B cell (primary cell): ENCODE data around the gene MEIKIN. TPM values are rescaled to one million over a fixed set of nuclear protein-coding genes. Genes with fewer than 3 reads are reported as not detected.
"Not testable (repeated sequence)": the region's sequence is repeated elsewhere in the genome, so short reads cannot be mapped to it uniquely, and the experiment has no call there.

Experiments used
- ATAC-seq: fragments of 200-7000 bp; cut with Tn5 transposase; one replicate; pipeline ENCODE4 v1.10.0; 2021; ENCODE audit warnings: low read depth, mild to moderate bottlenecking, moderate number of reproducible peaks, moderate library complexity
- CTCF ChIA-PET: fragments of 350-600 bp; sonication (Branson Sonifier 250); formaldehyde crosslinking; loops from one replicate; lab custom pipeline; 2021; ENCODE audit warnings: antibody characterized with exemption, inconsistent platforms; lab: Charles Lee
- POLR2A ChIA-PET: fragments of 350-600 bp; sonication (Branson Sonifier 250); formaldehyde crosslinking; loops from one replicate; lab custom pipeline; 2021; ENCODE audit warnings: antibody characterized with exemption; lab: Charles Lee
- DNase-seq: peaks from one replicate; pipeline ENCODE4 v3.0.0; 2013
- H2AFZ ChIP-seq: 2 replicates; pipeline ENCODE4 v1.6.1; 2012; ENCODE audit warnings: mild to moderate bottlenecking, low read depth, low read length; ENCODE audit not compliant: insufficient read depth, poor library complexity, severe bottlenecking
- H3K27ac ChIP-seq, 2 donors: 1 replicate in 1 of 2; 2 replicates in 1 of 2; pipeline ENCODE4 v1.5.1; 2012 to 2013; ENCODE audit warnings: low read length in 2 of 2, mild to moderate bottlenecking in 2 of 2, moderate library complexity in 1 of 2
- H3K27me3 ChIP-seq, 4 experiments: fragments of 200-600 bp in 1 of 4; sonication (generic) in 1 of 4; replicated peaks in 1 of 4; 1 replicate in 2 of 4; 2 replicates in 2 of 4; pipeline versions ENCODE4 v1.6.1 to v1.7.0; 2013 to 2016; ENCODE audit warnings: low read length in 3 of 4, mild to moderate bottlenecking in 2 of 4, mixed read lengths in 1 of 4, moderate library complexity in 1 of 4; ENCODE audit not compliant: insufficient read depth in 4 of 4, control insufficient read depth in 3 of 4; ENCODE audit errors: control extremely low read depth in 1 of 4
- H3K36me3 ChIP-seq, 2 experiments: replicated peaks in 1 of 2; 1 replicate in 1 of 2; 2 replicates in 1 of 2; pipeline versions ENCODE4 v1.6.1 to v1.7.1; 2013; ENCODE audit warnings: low read length in 1 of 2; ENCODE audit not compliant: insufficient read depth in 2 of 2, control insufficient read depth in 1 of 2; ENCODE audit errors: control extremely low read depth in 1 of 2, extremely low read depth in 1 of 2
- H3K4me1 ChIP-seq, 2 donors: fragments of 200-600 bp in 1 of 2; sonication (generic) in 1 of 2; 1 replicate in 1 of 2; 2 replicates in 1 of 2; pipeline versions ENCODE4 v1.5.1 to v1.6.1; 2013 to 2017; ENCODE audit warnings: low read length in 2 of 2; ENCODE audit not compliant: control insufficient read depth in 2 of 2, insufficient read depth in 2 of 2
- H3K4me2 ChIP-seq: replicated peaks from 2 replicates; pipeline ENCODE3; 2012; ENCODE audit warnings: mild to moderate bottlenecking, low read depth, low read length; ENCODE audit not compliant: poor library complexity, severe bottlenecking
- H3K4me3 ChIP-seq, 5 experiments: fragments of 200-600 bp in 1 of 5; sonication (generic) in 1 of 5; 1 replicate in 3 of 5; 2 replicates in 2 of 5; pipeline versions ENCODE4 v1.5.1 to v1.7.0; 2011 to 2016; ENCODE audit warnings: low read length in 4 of 5, mild to moderate bottlenecking in 4 of 5, low read depth in 2 of 5, control low read depth in 1 of 5, moderate library complexity in 1 of 5; ENCODE audit not compliant: insufficient read depth in 1 of 5; ENCODE audit errors: control extremely low read depth in 1 of 5, extremely low read depth in 1 of 5
- H3K79me2 ChIP-seq: fragments of 200-600 bp; sonication (generic); one replicate; pipeline ENCODE4 v1.6.0; 2016; ENCODE audit warnings: low read length; ENCODE audit not compliant: control insufficient read depth, insufficient read depth
- H3K9ac ChIP-seq: fragments of 200-600 bp; sonication (generic); 2 replicates; pipeline ENCODE4 v1.6.1; 2017; ENCODE audit warnings: mild to moderate bottlenecking, low read length, moderate library complexity
- H3K9me3 ChIP-seq, 3 donors: one replicate each; pipeline versions ENCODE4 v1.6.1 to v1.7.1; 2013; ENCODE audit warnings: low read length in 2 of 3; ENCODE audit not compliant: control insufficient read depth in 2 of 3, insufficient read depth in 1 of 3; ENCODE audit errors: control extremely low read depth in 1 of 3
- H4K20me1 ChIP-seq: 2 replicates; pipeline ENCODE4 v1.6.0; 2012; ENCODE audit warnings: mild to moderate bottlenecking, low read length; ENCODE audit not compliant: insufficient read depth, control insufficient read depth, poor library complexity, severe bottlenecking
- H3K27ac Mint-ChIP-seq: one replicate; pipeline ENCODE4 v1.8.0; 2021; ENCODE audit warnings: mixed read lengths
- H3K27me3 Mint-ChIP-seq: one replicate; pipeline ENCODE4 v1.8.0; 2021; ENCODE audit warnings: mixed read lengths
- H3K4me1 Mint-ChIP-seq: one replicate; pipeline ENCODE4 v1.8.0; 2021; ENCODE audit warnings: mixed read lengths
- H3K4me3 Mint-ChIP-seq: one replicate; pipeline ENCODE4 v1.8.0; 2021; ENCODE audit warnings: mixed read lengths
- H3K9me3 Mint-ChIP-seq: one replicate; pipeline ENCODE4 v1.8.0; 2022; ENCODE audit warnings: mixed read lengths; ENCODE audit not compliant: insufficient read depth
- EZH2 ChIP-seq: IDR thresholded peaks from 2 replicates; pipeline ENCODE4 v1.6.1; 2012; ENCODE audit warnings: borderline replicate concordance, low read depth, mild to moderate bottlenecking, moderate library complexity, low read length; ENCODE audit not compliant: insufficient read depth, poor library complexity, severe bottlenecking
- WGBS: methylation state at CpG from one replicate; pipeline ENCODE4 v1.1.5; 2013; ENCODE audit warnings: missing lambda C conversion rate; ENCODE audit not compliant: insufficient coverage; 5-methylcytosine and 5-hydroxymethylcytosine counted together
- intact Hi-C: fragments of 100-400 bp; cut with micrococcal nuclease; formaldehyde crosslinking; loops from one replicate; pipeline ENCODE4 v1.10.0; 2022
- polyA plus RNA-seq: library from polyadenylated mRNA; depleted of rRNA; stranded (reverse); fragments of >200 nt; gene quantifications from 2 replicates; pipeline ENCODE4 v1.2.3, GENCODE V29; 2012
- total RNA-seq, 2 donors: library from RNA; stranded (reverse); fragments of 120-200 nt in 1 of 2; gene quantifications; 1 replicate in 1 of 2; 2 replicates in 1 of 2; pipeline versions ENCODE4 v1.2.3 to v1.2.4, GENCODE V29; 2013 to 2022
- TF ChIP-seq, protein P1 (sequence below): fragments of 200-600 bp; IDR thresholded peaks from one replicate; pipeline ENCODE4 v1.8.0; 2022; ENCODE audit warnings: antibody characterized with exemption, mild to moderate bottlenecking

MEIKIN gene
- total and polyA plus RNA-seq, 2 donors (not counting 1 experiment from before 2014, with no cell fraction given), result not detected

DNA sequence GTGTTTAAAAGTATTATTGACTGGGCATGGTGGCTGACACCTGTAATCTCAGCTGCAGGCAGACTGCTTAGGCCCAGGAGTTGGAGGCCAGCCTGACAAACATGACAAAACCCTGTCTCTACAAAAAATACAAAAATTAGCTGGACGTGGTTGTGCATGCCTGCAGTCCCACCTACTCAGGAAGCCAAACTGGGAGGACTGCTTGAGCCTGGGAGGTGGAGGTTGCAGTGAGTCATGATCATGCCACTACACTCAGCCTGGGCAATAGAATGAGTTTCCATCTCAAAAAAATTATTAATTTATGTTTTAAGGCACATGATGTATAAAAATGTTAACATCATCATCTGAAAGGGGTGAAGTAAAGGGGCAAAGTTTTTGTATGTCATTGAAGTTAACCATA, 98.9 kb downstream of the MEIKIN start:
- ChIA-PET CTCF (no interaction called here), POLR2A (no interaction called here)
- no peak overlapping the region for H3K9ac ChIP-seq
- peaks cover 4 to 29% (median 20%) of the 10 kb centered on the region in 3 donors for H3K9me3 ChIP-seq
- H3K36me3 ChIP-seq, result no peaks in the 10 kb centered on the region
- Mint-ChIP-seq H3K4me3 (no peak overlapping the region), H3K27me3 (peaks cover 15% of the 10 kb centered on the region), H3K4me1 (no peaks in the 10 kb centered on the region), H3K9me3 (peaks cover 22% of the 10 kb centered on the region), H3K27ac (no peak overlapping the region)
- no peak for ATAC-seq
- no peak overlapping the region for H3K4me2 ChIP-seq
- intact Hi-C loops, result no loop called here
- DNase-seq, result no peak
- no CpG with 5 or more reads among the region's 1 CpG for WGBS
- no peak overlapping the region for H3K27ac ChIP-seq
- TF ChIP-seq, protein P1, sequence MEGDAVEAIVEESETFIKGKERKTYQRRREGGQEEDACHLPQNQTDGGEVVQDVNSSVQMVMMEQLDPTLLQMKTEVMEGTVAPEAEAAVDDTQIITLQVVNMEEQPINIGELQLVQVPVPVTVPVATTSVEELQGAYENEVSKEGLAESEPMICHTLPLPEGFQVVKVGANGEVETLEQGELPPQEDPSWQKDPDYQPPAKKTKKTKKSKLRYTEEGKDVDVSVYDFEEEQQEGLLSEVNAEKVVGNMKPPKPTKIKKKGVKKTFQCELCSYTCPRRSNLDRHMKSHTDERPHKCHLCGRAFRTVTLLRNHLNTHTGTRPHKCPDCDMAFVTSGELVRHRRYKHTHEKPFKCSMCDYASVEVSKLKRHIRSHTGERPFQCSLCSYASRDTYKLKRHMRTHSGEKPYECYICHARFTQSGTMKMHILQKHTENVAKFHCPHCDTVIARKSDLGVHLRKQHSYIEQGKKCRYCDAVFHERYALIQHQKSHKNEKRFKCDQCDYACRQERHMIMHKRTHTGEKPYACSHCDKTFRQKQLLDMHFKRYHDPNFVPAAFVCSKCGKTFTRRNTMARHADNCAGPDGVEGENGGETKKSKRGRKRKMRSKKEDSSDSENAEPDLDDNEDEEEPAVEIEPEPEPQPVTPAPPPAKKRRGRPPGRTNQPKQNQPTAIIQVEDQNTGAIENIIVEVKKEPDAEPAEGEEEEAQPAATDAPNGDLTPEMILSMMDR, result no peak
- TF ChIP-seq EZH2, result no peak
- H2AFZ ChIP-seq, result no peak overlapping the region
- no peaks in the 10 kb centered on the region for H3K4me1 ChIP-seq
- no peaks in the 10 kb centered on the region for H4K20me1 ChIP-seq
- H3K79me2 ChIP-seq, result no peaks in the 10 kb centered on the region
- no peak overlapping the region for H3K4me3 ChIP-seq
- peaks cover 0 to 5% (median 0%) of the 10 kb centered on the region in 4 experiments for H3K27me3 ChIP-seq

GRCh38 chr5:131845828-131846227, 99.6 kb downstream of the MEIKIN start:
- ATAC-seq (no peak), DNase-seq (no peak)
- Histone ChIP-seq H4K20me1 (no peaks in the 10 kb centered on the region), H3K9me3 (peaks cover 4 to 29% (median 25%) of the 10 kb centered on the region in 3 donors), H3K4me1 (no peaks in the 10 kb centered on the region), H3K36me3 (no peaks in the 10 kb centered on the region), H3K27ac (no peak overlapping the region), H3K27me3 (peaks cover 0 to 5% (median 0%) of the 10 kb centered on the region in 4 experiments), H3K4me2 (no peak overlapping the region), H3K4me3 (no peak overlapping the region), H3K79me2 (no peaks in the 10 kb centered on the region), H2AFZ (no peak overlapping the region), H3K9ac (no peak overlapping the region)
- ChIA-PET CTCF (no interaction called here), POLR2A (no interaction called here)
- no peaks in the 10 kb centered on the region for H3K4me1 Mint-ChIP-seq
- H3K27me3 Mint-ChIP-seq, result peaks cover 15% of the 10 kb centered on the region
- no peak overlapping the region for H3K27ac Mint-ChIP-seq
- H3K4me3 Mint-ChIP-seq, result no peak overlapping the region
- H3K9me3 Mint-ChIP-seq, result peaks cover 22% of the 10 kb centered on the region
- TF ChIP-seq, protein P1, result no peak
- no peak for TF ChIP-seq EZH2
- intact Hi-C loops, result no loop called here

DNA sequence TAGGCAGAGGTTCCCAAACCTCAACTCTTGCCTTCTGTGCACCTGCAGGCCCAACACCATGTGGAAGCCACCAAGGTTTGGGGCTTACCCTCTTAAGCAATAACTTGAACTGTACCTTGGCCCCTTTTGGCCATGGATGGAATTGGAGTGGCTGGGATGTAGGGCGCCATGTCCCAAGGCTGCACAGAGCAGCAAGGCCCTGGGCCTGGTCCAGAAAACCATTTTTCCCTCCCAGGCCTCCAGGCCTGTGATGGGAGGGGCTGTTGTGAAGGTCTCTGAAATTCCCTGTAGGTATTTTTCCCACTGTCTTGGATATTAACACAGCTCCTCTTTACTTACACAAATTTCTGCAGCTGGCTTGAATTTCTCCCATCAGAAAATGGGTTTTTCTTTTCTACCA, 102.5 kb downstream of the MEIKIN start:
- H3K27me3 Mint-ChIP-seq, result peaks cover 37% of the 10 kb centered on the region
- H3K4me2 ChIP-seq, H3K4me1 ChIP-seq, H3K36me3 ChIP-seq, H3K27ac ChIP-seq, POLR2A ChIA-PET, H3K4me1 Mint-ChIP-seq, intact Hi-C loops, ATAC-seq, H3K79me2 ChIP-seq, H3K4me3 ChIP-seq, CTCF ChIA-PET, H2AFZ ChIP-seq, DNase-seq, H3K4me3 Mint-ChIP-seq, H3K27ac Mint-ChIP-seq, H3K27me3 ChIP-seq, H4K20me1 ChIP-seq, H3K9ac ChIP-seq: not testable (repeated sequence)
- no CpG with 5 or more reads among the region's 1 CpG for WGBS
- H3K9me3 ChIP-seq, result peaks cover 2 to 26% (median 22%) of the 10 kb centered on the region in 3 donors
- peaks cover 26% of the 10 kb centered on the region for H3K9me3 Mint-ChIP-seq
